ENCODE data around the gene NR2F1.

- TF ChIP-seq CTCF (IDR thresholded peaks at IDR 0.05; ENCODE audit: poor library complexity) = no peak
- no peak for TF ChIP-seq EZH2 (IDR thresholded peaks at IDR 0.05; ENCODE audit: borderline replicate concordance)
Observed at GRCh38 chr5:93589829-93590215, 6.8 kb downstream of the NR2F1 start.
